Fibroblast of the aortic adventitia (primary cell): ENCODE measurements around the gene BCL2L1. TPM values are rescaled to one million over a fixed set of nuclear protein-coding genes. Genes with fewer than 3 reads are reported as not detected.

Experiments used
- DNase-seq: peaks from one replicate; pipeline ENCODE4 v3.0.0-alpha.2; 2010; ENCODE audit warnings: low read depth
- H3K4me3 ChIP-seq: 2 replicates; pipeline ENCODE4 v1.5.1; 2011; ENCODE audit warnings: low read depth, mild to moderate bottlenecking, control low read depth, low read length, moderate library complexity
- CTCF ChIP-seq: IDR thresholded peaks from 2 replicates; pipeline ENCODE4 v1.5.1; 2011; ENCODE audit warnings: mild to moderate bottlenecking, low read length, control low read depth, inconsistent platforms; ENCODE audit not compliant: insufficient read depth
- total RNA-seq: library from RNA; depleted of rRNA; stranded (reverse); fragments of >200 nt; gene quantifications from 2 replicates; pipeline ENCODE4 v1.2.3, GENCODE V29; 2012; ENCODE audit warnings: low replicate concordance

BCL2L1 gene
- total RNA-seq, 1 donor: 101 TPM

GRCh38 chr20:31695849-31696804, 26.5 kb downstream of the BCL2L1 start:
- DNase-seq: peak; percentile 43
- H3K4me3 ChIP-seq: no peak overlapping the region
- no peak for TF ChIP-seq CTCF

DNA sequence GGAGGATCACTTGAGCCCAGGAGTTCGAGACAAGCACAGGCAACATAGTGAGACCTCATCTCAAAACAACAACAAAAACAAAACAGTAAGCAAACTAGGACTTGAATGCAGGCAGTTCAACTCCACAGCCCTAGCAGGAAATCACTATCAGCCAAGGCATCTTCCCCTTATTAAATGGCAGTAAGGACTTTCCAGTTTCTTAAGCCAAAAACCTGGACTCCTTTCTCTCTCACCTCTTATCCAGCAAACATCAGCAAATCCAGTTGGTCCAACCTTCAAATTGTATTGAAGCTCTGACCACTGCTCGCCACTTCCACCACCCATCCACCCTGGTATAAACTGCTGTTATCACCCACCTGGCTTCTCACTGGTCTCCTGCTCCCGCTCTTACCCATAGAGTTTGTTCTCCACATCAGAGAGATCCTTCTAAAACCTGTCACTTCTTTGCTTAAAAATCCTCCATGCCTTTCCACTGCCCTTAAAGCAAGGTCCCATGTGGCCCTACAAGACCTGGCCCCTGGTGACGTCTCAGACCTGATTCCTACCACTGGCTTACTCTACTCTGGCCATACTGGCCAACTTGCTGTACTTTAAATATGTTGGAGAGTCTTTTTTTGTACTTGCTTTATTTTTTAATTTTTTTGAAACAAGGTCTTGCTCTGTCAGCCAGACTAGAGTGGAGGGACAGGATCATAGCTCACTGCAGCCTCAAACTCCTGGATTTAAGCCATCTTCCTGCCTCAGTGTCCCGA, 27.6 kb downstream of the BCL2L1 start:
- TF ChIP-seq CTCF: no peak
- H3K4me3 ChIP-seq: no peak overlapping the region
- no peak for DNase-seq

DNA sequence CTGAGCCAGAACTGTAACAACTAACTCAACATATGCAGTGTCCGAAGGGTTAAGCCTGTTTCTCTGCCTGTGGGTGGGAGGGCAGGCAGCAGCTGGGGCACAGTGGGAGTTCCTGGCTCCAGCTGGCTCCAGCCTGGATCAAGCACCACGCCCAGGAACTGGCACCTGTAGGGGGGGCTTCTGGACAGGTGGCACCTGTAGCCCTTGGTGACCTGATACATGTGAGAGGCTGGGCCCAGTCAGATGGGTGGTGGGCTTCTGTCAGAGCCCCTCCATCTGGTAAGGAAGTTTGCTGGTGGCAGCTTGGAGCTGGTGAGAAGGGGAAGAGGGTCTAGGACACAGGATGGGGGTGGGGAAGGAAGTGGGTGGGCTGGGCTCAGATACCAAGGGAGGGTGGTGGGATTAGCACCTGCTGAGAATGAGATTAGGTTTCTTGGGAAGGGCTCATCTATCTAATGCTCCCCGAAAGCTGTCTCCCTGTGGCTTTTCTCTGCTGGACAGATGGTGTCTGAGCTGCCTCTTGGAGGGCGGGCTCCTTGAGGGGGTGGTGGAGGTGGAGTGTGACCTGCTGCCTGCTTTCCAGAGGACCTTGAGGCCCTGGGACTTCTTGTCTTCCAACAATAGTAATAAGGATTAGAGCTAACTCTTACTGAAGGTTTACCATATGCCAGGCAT, 28.5 kb downstream of the BCL2L1 start:
- DNase-seq: no peak
- no peak for TF ChIP-seq CTCF
- H3K4me3 ChIP-seq: no peak overlapping the region

DNA sequence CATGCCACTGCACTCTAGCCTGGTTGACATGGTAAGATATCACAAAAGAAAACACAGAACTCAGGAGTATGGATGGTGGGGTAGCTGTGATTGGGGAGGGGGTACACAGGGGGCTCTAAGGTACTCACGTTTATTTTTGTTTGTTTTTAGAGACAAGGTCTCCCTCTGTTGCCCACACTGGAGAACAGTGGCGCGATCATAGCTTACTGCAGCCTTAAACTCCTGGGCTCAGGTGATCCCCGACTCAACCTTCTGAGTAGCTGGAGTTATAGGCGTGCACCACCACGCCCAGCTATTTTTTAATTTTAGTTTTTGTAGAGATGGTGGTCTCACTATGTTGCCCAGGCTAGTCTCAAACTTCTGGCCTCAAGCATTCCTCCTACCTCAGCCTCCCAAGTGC, 29.3 kb downstream of the BCL2L1 start:
- no peak for TF ChIP-seq CTCF
- no peak for DNase-seq
- no peak overlapping the region for H3K4me3 ChIP-seq

DNA sequence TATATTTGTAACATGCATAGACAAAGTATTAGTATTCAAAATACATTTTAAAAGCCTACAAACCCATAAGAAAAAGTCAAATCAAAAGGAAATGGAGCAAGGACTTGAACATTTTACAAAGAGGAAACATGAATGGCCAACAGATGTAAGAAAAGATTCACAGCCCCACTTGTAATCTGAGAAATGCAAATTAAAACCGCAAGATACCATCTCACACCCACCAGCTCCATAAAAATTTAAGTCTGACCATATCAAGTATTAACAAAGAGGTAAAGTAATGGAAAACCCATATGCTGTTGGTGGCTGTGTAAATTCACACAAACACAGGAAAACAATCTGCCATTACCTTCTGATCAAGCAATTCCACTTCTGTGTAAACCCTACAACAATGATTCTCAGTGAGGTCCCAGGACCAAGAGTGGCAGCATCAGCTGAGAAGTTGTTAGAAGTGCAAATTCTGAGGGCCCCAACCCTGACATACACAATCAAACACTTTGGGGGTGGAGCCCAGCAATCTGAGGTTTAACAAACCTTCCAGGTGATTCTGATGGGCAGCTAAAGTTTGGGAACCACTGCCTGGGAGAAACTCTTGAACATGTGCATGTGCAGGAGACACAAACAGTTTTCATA, 30.9 kb downstream of the BCL2L1 start:
- TF ChIP-seq CTCF: no peak
- H3K4me3 ChIP-seq: no peak overlapping the region
- DNase-seq: peak; percentile 22

DNA sequence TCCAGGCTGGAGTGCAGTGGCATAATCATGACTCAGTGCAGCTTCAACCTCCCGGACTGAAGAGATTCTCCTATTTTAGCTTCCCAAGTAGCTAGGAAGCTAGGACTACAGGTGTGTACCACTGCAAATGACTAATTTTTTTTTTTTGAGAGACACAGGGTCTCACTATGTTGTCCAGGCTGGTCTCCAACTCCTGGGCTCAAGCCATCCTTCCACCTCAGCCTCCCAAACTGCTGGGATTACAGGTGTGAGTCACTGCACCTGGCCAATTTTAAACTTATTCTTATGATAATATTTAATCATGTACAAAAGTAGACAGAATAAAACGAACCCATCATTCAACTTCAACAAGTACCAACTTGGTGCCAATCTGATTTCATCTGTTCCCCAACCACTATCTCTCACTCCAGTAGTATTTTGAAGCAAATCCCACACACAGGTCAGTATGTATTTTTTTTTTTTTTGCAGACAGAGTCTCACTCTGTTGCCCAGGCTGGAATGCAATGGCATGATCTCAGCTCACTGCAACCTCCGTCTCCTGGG, 32.5 kb downstream of the BCL2L1 start:
- TF ChIP-seq CTCF: no peak
- no peak overlapping the region for H3K4me3 ChIP-seq
- DNase-seq: no peak
